NK-92 (cell line): ENCODE results near the gene KCNK5.

ENCODE experiments used
- DNase-seq: peaks from one replicate; lab custom pipeline; 2025; ENCODE audit not compliant: unreplicated experiment; lab: John Stamatoyannopoulos, UW

KCNK5 gene

GRCh38 chr6:39143238-39143930 lies 85.9 kb downstream of the KCNK5 start:
- no peak for DNase-seq

DNA sequence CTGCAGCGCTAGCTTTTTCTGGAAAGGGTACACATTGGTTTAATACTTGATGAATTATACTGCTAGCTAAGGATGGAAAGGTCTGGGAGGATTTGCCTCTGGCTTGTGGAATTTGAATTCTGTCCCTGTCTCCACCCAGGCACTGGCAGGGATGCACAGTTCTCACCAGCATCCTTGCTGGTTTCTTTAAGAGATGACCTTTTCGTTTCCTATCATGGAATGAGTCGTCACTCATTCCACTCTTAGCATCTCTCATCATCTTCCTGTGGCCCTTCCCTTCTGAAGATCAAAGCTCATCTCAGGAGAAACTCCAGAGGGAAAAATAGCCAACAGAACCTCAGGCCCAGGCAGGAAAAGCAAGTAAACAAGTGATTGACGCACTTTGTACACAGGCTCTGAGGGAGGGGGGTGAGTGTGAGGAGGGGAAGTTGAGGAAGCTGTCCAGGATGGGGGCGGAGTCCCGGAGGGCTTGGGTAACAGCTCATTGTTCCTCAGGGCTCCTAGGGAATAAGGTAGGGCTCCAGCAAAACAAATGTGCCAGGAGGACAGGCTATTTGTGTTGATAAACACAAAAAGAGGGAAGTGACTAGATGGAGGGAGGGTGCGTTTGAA lies 88.6 kb downstream of the KCNK5 start:
- no peak for DNase-seq
